HEK293T (cell line): ENCODE data around the gene AFAP1L2.

Experiments
- CTCF ChIA-PET: fragments of 350-600 bp; formaldehyde crosslinking; extraction: SDS; loops from one replicate; lab custom pipeline; 2021; ENCODE audit warnings: antibody characterized with exemption, inconsistent platforms; lab: Yijun Ruan, JAX
- POLR2A ChIA-PET: fragments of 350-600 bp; formaldehyde crosslinking; extraction: SDS; loops from one replicate; lab custom pipeline; 2020; ENCODE audit warnings: antibody characterized with exemption, inconsistent platforms; lab: Yijun Ruan, JAX
- DNase-seq: peaks from one replicate; pipeline ENCODE4 v3.0.0; 2012; ENCODE audit warnings: mixed read lengths; ENCODE audit errors: extremely low spot score
- ARNT ChIP-seq: fragments of 450-650 bp; IDR thresholded peaks from 2 replicates; pipeline ENCODE4 v1.6.1; 2017; ENCODE audit warnings: mild to moderate bottlenecking
- BHLHE40 ChIP-seq: fragments of 450-650 bp; IDR thresholded peaks from 2 replicates; pipeline ENCODE4 v1.6.1; 2016; ENCODE audit warnings: mild to moderate bottlenecking, moderate library complexity, borderline replicate concordance
- CTBP1 ChIP-seq: fragments of 450-650 bp; IDR thresholded peaks from 2 replicates; pipeline ENCODE4 v1.6.1; 2016; ENCODE audit warnings: borderline replicate concordance
- ELF4 ChIP-seq: fragments of 450-650 bp; IDR thresholded peaks from 2 replicates; pipeline ENCODE4 v1.6.1; 2017; ENCODE audit warnings: antibody characterized with exemption
- FOXA1 ChIP-seq: fragments of 450-650 bp; IDR thresholded peaks from 2 replicates; pipeline ENCODE4 v1.6.1; 2016; ENCODE audit warnings: mild to moderate bottlenecking
- FOXK2 ChIP-seq: fragments of 450-650 bp; IDR thresholded peaks from 2 replicates; pipeline ENCODE4 v1.6.1; 2016; ENCODE audit warnings: mild to moderate bottlenecking
- FOXM1 ChIP-seq: fragments of 450-650 bp; IDR thresholded peaks from 2 replicates; pipeline ENCODE4 v1.6.1; 2017; ENCODE audit warnings: mild to moderate bottlenecking, borderline replicate concordance
- HDGF ChIP-seq: fragments of 450-650 bp; IDR thresholded peaks from 2 replicates; pipeline ENCODE4 v1.6.1; 2017; ENCODE audit warnings: antibody characterized with exemption, borderline replicate concordance
- L3MBTL2 ChIP-seq: fragments of 450-650 bp; conservative IDR thresholded peaks from 2 replicates; pipeline ENCODE4 v1.6.1; 2016; ENCODE audit warnings: mild to moderate bottlenecking
- LEF1 ChIP-seq: fragments of 450-650 bp; IDR thresholded peaks from 2 replicates; pipeline ENCODE4 v1.6.1; 2017; ENCODE audit warnings: mild to moderate bottlenecking, borderline replicate concordance
- NFRKB ChIP-seq: fragments of 450-650 bp; IDR thresholded peaks from 2 replicates; pipeline ENCODE4 v1.6.1; 2016; ENCODE audit warnings: mild to moderate bottlenecking, moderate library complexity
- PKNOX1 ChIP-seq: fragments of 450-650 bp; IDR thresholded peaks from 2 replicates; pipeline ENCODE4 v1.6.1; 2016
- SP1 ChIP-seq: fragments of 450-650 bp; IDR thresholded peaks from 2 replicates; pipeline ENCODE4 v1.6.1; 2017
- SUZ12 ChIP-seq: fragments of 450-650 bp; IDR thresholded peaks from 2 replicates; pipeline ENCODE4 v1.6.1; 2016; ENCODE audit warnings: mild to moderate bottlenecking
- TARDBP ChIP-seq: fragments of 450-650 bp; IDR thresholded peaks from 2 replicates; pipeline ENCODE4 v1.6.1; 2016
- ZNF384 ChIP-seq: fragments of 450-650 bp; IDR thresholded peaks from 2 replicates; pipeline ENCODE4 v1.6.1; 2016

The AFAP1L2 gene

GRCh38 chr10:114313866-114314265 is 90.4 kb downstream of the AFAP1L2 start:
- ChIA-PET POLR2A (no interaction called here), CTCF (no interaction called here)
- no peak for DNase-seq
- TF ChIP-seq FOXK2 (no peak), FOXM1 (no peak), HDGF (no peak), BHLHE40 (no peak), ELF4 (no peak), CTBP1 (no peak), PKNOX1 (no peak), ARNT (no peak), SUZ12 (no peak), FOXA1 (no peak), LEF1 (no peak), NFRKB (no peak), SP1 (no peak)

GRCh38 chr10:114313139-114313538 is 91.2 kb downstream of the AFAP1L2 start:
- POLR2A ChIA-PET: no interaction called here
- CTCF ChIA-PET: no interaction called here
- no peak for TF ChIP-seq TARDBP
- TF ChIP-seq NFRKB: no peak
- no peak for TF ChIP-seq LEF1
- no peak for TF ChIP-seq HDGF
- no peak for TF ChIP-seq FOXM1
- no peak for TF ChIP-seq L3MBTL2
- TF ChIP-seq FOXK2: no peak
- TF ChIP-seq CTBP1: no peak
- no peak for TF ChIP-seq ARNT
- TF ChIP-seq ELF4: no peak
- no peak for TF ChIP-seq SUZ12
- no peak for TF ChIP-seq BHLHE40
- TF ChIP-seq FOXA1: no peak
- TF ChIP-seq ZNF384: no peak
- no peak for TF ChIP-seq SP1
- TF ChIP-seq PKNOX1: no peak
- no peak for DNase-seq

- ChIA-PET CTCF (no interaction called here), POLR2A (no interaction called here)
- DNase-seq: no peak
- TF ChIP-seq FOXM1 (no peak), ARNT (no peak), L3MBTL2 (no peak), FOXA1 (no peak)
Measured at GRCh38 chr10:114311496-114312209, 92.6 kb downstream of the AFAP1L2 start.

DNA sequence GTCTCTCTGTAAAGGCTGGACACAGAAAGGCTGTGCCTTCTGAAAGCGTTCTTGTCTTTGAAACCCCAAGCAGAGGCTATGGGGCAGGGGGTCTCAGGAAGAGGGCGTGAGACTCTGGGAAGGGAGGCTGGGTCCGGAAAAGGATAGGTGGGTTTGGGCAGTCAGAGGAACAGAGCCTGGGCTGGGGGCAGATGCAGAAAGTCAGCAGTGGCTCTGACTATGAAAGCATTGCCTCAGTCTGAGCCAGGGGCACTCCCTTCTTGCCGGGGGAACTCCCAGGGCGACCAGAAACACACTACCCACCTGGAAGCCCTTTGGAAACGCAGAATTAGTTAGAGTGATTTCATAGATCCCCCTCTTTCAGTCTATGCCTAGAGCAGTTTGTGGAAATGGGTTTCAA is 93.3 kb downstream of the AFAP1L2 start:
- POLR2A ChIA-PET: no interaction called here
- DNase-seq: no peak
- CTCF ChIA-PET: no interaction called here
- no peak for TF ChIP-seq LEF1
- TF ChIP-seq HDGF: no peak
- no peak for TF ChIP-seq L3MBTL2
- TF ChIP-seq CTBP1: no peak
- TF ChIP-seq SUZ12: no peak
- TF ChIP-seq TARDBP: no peak
- TF ChIP-seq FOXA1: no peak
- TF ChIP-seq BHLHE40: no peak
- no peak for TF ChIP-seq NFRKB
- TF ChIP-seq FOXM1: no peak

DNA sequence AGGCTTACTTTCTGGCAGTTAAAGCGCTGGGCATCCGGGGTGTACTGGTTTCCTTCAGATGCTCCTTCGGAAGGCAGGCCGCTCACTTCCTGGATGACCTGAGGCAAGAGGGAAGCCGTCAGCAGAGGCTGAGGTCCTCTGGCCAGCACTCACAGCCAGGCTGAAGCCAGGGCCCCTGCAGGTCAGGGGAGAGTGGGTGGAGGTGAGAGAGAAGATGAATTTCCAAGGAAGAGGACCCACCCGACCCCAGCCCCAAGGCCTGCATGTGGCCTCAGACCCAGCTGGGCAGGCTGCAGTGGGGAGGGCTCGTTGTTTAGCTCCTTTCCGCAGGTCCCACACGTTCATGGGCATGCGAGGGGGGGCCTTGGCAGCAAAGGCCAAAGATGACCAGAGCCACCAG is 94.0 kb downstream of the AFAP1L2 start:
- CTCF ChIA-PET: no interaction called here
- DNase-seq: no peak
- POLR2A ChIA-PET: no interaction called here
- TF ChIP-seq PKNOX1 (no peak), ARNT (no peak), BHLHE40 (no peak), SUZ12 (no peak), TARDBP (no peak), LEF1 (no peak), SP1 (no peak), ZNF384 (no peak), L3MBTL2 (no peak), FOXA1 (no peak), NFRKB (no peak), ELF4 (no peak), HDGF (no peak), FOXK2 (no peak)

DNA sequence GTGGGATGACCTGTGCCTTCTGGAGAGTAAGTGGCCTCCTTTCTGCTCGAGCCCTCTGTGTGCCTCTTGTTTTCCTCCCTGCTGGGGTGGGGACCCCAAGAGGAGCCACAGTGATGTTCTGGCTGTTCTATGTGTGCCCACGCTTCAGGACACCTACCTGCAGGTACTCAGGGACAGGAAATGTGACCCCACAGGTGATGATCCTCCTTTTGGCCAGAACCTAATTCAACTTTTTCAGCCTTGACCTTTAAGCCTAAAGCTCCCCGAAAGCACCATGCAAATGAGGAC is 95.0 kb downstream of the AFAP1L2 start:
- ChIA-PET POLR2A (no interaction called here), CTCF (interaction anchor here (0.7 to 0.8 kb wide), 2 partner anchors 149 to 239 kb away, joined by 3 read pairs; no protein-coding TSS in a partner anchor)
- no peak for TF ChIP-seq SUZ12
- TF ChIP-seq L3MBTL2: no peak
- TF ChIP-seq LEF1: no peak
- no peak for TF ChIP-seq HDGF
- TF ChIP-seq TARDBP: no peak
- no peak for TF ChIP-seq FOXK2
- no peak for TF ChIP-seq ELF4
- TF ChIP-seq BHLHE40: no peak
- TF ChIP-seq ARNT: no peak
- no peak for TF ChIP-seq NFRKB
- TF ChIP-seq ZNF384: no peak
- no peak for TF ChIP-seq PKNOX1
- TF ChIP-seq CTBP1: no peak
- TF ChIP-seq FOXA1: no peak
- no peak for TF ChIP-seq SP1
- no peak for TF ChIP-seq FOXM1
- no peak for DNase-seq
